Keratinocyte (primary cell): ENCODE data around the gene SLC25A46. TPM values are rescaled to one million over a fixed set of nuclear protein-coding genes. Genes with fewer than 3 reads are reported as not detected.

Experiments used
- DNase-seq: peaks from one replicate; pipeline ENCODE4 v3.0.0-alpha.2; 2011; ENCODE audit warnings: low read depth, missing footprints, low spot score
- FAIRE-seq: peaks from 2 replicates; lab custom pipeline; 2011; peaks lifted over from hg19 to GRCh38; lab: Jason Lieb, UNC
- H2AFZ ChIP-seq: 2 replicates; pipeline ENCODE4 v1.6.0; 2012; ENCODE audit warnings: low read length, control low read depth, inconsistent platforms; ENCODE audit not compliant: control insufficient read depth
- H3K27ac ChIP-seq: 2 replicates; pipeline ENCODE4 v1.5.1; 2011; ENCODE audit warnings: low read length; ENCODE audit not compliant: control insufficient read depth, insufficient read depth
- H3K27me3 ChIP-seq: 3 replicates; pipeline ENCODE4 v1.6.0; 2011; ENCODE audit warnings: low read length; ENCODE audit not compliant: control insufficient read depth, insufficient read depth; ENCODE audit errors: extremely low read depth
- H3K36me3 ChIP-seq, 2 experiments: 2 replicates in 1 of 2; 3 replicates in 1 of 2; pipeline ENCODE4 v1.5.1; 2011; ENCODE audit warnings: low read length in 2 of 2, mild to moderate bottlenecking in 1 of 2; ENCODE audit not compliant: control insufficient read depth in 2 of 2, insufficient read depth in 2 of 2; ENCODE audit errors: extremely low read depth in 1 of 2
- H3K4me1 ChIP-seq: 3 replicates; pipeline ENCODE4 v1.5.1; 2011; ENCODE audit warnings: low read length; ENCODE audit not compliant: control insufficient read depth, insufficient read depth; ENCODE audit errors: extremely low read depth
- H3K4me2 ChIP-seq: 3 replicates; pipeline ENCODE4 v1.6.0; 2011; ENCODE audit warnings: low read depth, low read length; ENCODE audit not compliant: control insufficient read depth, insufficient read depth; ENCODE audit errors: extremely low read depth
- H3K4me3 ChIP-seq, 3 experiments: fragments of 200-600 bp in 1 of 3; sonication (generic) in 1 of 3; 2 replicates in 2 of 3; 3 replicates in 1 of 3; pipeline ENCODE4 v1.5.1; 2011 to 2016; ENCODE audit warnings: low read length in 3 of 3, mild to moderate bottlenecking in 3 of 3, control low read depth in 2 of 3, inconsistent platforms in 1 of 3, low read depth in 1 of 3, mixed read lengths in 1 of 3, mixed run types in 1 of 3, moderate library complexity in 1 of 3; ENCODE audit not compliant: control insufficient read depth in 2 of 3, insufficient read depth in 2 of 3; ENCODE audit errors: extremely low read depth in 1 of 3
- H3K79me2 ChIP-seq: 2 replicates; pipeline ENCODE4 v1.6.0; 2012; ENCODE audit warnings: low read length; ENCODE audit not compliant: control insufficient read depth, insufficient read depth
- H3K9ac ChIP-seq: 3 replicates; pipeline ENCODE4 v1.6.0; 2011; ENCODE audit warnings: low read length; ENCODE audit not compliant: control insufficient read depth, insufficient read depth; ENCODE audit errors: extremely low read depth
- H3K9me1 ChIP-seq: 3 replicates; pipeline ENCODE4 v1.6.0; 2011; ENCODE audit warnings: low read length; ENCODE audit not compliant: control insufficient read depth, insufficient read depth; ENCODE audit errors: extremely low read depth
- H3K9me3 ChIP-seq: 2 replicates; pipeline ENCODE4 v1.5.1; 2012; ENCODE audit warnings: low read depth, low read length; ENCODE audit not compliant: control insufficient read depth
- H4K20me1 ChIP-seq: 3 replicates; pipeline ENCODE4 v1.6.0; 2011; ENCODE audit warnings: low read length; ENCODE audit not compliant: control insufficient read depth, insufficient read depth; ENCODE audit errors: extremely low read depth
- EZH2 ChIP-seq: IDR thresholded peaks from one replicate; pipeline ENCODE4 v1.6.1; 2012; ENCODE audit warnings: inconsistent platforms, mild to moderate bottlenecking, low read length, moderate library complexity
- dilution Hi-C: fragments of 300-500 bp; cut with MboI; formaldehyde crosslinking; loops from one replicate; pipeline ENCODE4 v1.7.0; 2020; ENCODE audit warnings: low sequenced_read_pairs; ENCODE audit not compliant: extremely low pct_ligation_motif_present
- polyA plus RNA-seq, 5 experiments: library from polyadenylated mRNA; depleted of rRNA in 3 of 5; stranded (reverse) in 3 of 5; stranded (forward) in 1 of 5; unstranded in 1 of 5; fragments of >200 nt; gene quantifications; 1 replicate in 1 of 5; 2 replicates in 3 of 5; 3 replicates in 1 of 5; pipeline versions ENCODE4 v1.2.1 to v1.2.3, GENCODE V29; 2011 to 2012; ENCODE audit warnings: missing spikeins in 2 of 5, low read depth in 1 of 5, low replicate concordance in 1 of 5
- TF ChIP-seq, protein P1 (sequence below), 3 experiments: IDR thresholded peaks in 1 of 3; conservative IDR thresholded peaks in 1 of 3; optimal IDR thresholded peaks in 1 of 3; 2 replicates in 2 of 3; 3 replicates in 1 of 3; pipeline versions ENCODE3 to v1.5.1; 2011; ENCODE audit warnings: low read length in 3 of 3, mild to moderate bottlenecking in 3 of 3, moderate library complexity in 2 of 3, control low read depth in 1 of 3, inconsistent platforms in 1 of 3; ENCODE audit not compliant: insufficient read depth in 2 of 3; ENCODE audit errors: extremely low read depth in 1 of 3

Gene SLC25A46
- polyA plus RNA-seq, 1 donor (not counting 4 experiments of a cell fraction or from before 2014, with no cell fraction given) = 56.2 TPM

DNA sequence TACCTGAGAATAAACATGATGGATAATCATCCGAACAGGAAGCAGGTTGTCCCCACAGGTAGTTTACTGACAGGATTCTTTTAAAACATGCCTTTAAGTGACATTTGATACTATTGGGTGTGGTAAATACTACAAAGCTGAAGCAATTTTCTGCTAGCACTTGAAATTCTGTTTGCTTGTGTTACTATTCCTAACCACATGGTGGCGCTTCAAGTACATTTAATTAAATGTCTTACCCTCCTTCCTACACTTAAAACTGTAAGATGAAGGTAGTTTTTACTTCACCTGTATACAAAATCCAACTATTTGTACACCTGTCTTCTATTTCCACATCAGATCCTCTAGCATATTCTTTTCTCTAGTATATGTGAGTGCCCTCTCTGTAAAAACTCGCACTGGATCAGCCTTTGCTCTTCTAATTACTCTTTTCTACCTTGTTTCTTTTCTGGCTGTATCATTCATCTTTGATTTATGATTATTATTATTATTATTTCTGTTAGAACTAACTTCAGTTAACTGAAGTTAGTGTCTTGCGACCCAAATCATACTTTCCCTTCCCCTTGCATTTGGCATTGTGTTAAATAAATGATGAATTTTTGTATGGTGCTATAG lies 18.4 kb downstream of the SLC25A46 start:
- peaks cover 0 to 4% of the 10 kb centered on the region in 2 experiments for H3K36me3 ChIP-seq

DNA sequence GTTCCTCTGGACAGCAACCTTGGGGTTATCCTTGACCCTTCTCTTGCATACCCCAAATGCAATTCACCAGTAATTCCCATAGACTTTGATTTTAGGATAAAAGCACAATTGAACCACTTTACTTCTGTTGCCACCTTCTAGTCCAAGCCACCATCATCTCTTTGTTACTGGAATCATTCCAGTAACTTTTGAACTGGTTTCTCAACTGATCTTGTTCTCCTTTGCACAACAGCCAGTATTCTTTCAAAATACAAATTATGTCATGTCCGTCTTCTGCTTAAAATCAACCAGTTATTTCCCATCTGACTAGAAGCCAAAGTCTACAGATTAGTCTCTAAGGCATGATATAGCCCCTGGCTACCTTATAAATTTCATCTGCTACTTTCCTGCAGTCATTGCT lies 21.4 kb downstream of the SLC25A46 start:
- FAIRE-seq = no peak
- Histone ChIP-seq H3K27ac (no peak overlapping the region), H3K9me1 (no peaks in the 10 kb centered on the region), H3K4me1 (no peaks in the 10 kb centered on the region), H3K79me2 (no peaks in the 10 kb centered on the region), H3K36me3 (peaks cover 0 to 8% of the 10 kb centered on the region in 2 experiments), H3K27me3 (no peaks in the 10 kb centered on the region), H3K9ac (no peak overlapping the region), H3K4me3 (no peak overlapping the region), H3K9me3 (no peaks in the 10 kb centered on the region), H4K20me1 (no peaks in the 10 kb centered on the region), H2AFZ (no peak overlapping the region), H3K4me2 (no peak overlapping the region)
- no peak for TF ChIP-seq EZH2
- TF ChIP-seq, protein P1, sequence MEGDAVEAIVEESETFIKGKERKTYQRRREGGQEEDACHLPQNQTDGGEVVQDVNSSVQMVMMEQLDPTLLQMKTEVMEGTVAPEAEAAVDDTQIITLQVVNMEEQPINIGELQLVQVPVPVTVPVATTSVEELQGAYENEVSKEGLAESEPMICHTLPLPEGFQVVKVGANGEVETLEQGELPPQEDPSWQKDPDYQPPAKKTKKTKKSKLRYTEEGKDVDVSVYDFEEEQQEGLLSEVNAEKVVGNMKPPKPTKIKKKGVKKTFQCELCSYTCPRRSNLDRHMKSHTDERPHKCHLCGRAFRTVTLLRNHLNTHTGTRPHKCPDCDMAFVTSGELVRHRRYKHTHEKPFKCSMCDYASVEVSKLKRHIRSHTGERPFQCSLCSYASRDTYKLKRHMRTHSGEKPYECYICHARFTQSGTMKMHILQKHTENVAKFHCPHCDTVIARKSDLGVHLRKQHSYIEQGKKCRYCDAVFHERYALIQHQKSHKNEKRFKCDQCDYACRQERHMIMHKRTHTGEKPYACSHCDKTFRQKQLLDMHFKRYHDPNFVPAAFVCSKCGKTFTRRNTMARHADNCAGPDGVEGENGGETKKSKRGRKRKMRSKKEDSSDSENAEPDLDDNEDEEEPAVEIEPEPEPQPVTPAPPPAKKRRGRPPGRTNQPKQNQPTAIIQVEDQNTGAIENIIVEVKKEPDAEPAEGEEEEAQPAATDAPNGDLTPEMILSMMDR (optimal IDR thresholded peaks at IDR 0.05 in 1 of 3, IDR thresholded peaks at IDR 0.05 in 1 of 3, conservative IDR thresholded peaks at IDR 0.05 in 1 of 3; ENCODE audit: extremely low read depth in 1 of 3, insufficient read depth in 2 of 3, low read length in 3 of 3) = no peak
- no peak for DNase-seq
- dilution Hi-C loops = no loop called here

More for the DNA sequence above, 18.4 kb downstream of the SLC25A46 start:
- H4K20me1 ChIP-seq = no peaks in the 10 kb centered on the region
- TF ChIP-seq, protein P1 (optimal IDR thresholded peaks at IDR 0.05 in 1 of 3, IDR thresholded peaks at IDR 0.05 in 1 of 3, conservative IDR thresholded peaks at IDR 0.05 in 1 of 3; ENCODE audit: extremely low read depth in 1 of 3, insufficient read depth in 2 of 3, low read length in 3 of 3) = peak in 2 of 3 experiments; percentile 50 to 52
- no peak for TF ChIP-seq EZH2
- H3K4me1 ChIP-seq = no peaks in the 10 kb centered on the region
- H3K27me3 ChIP-seq = no peaks in the 10 kb centered on the region
- H3K9ac ChIP-seq = no peak overlapping the region
- H3K9me3 ChIP-seq = no peaks in the 10 kb centered on the region
- H2AFZ ChIP-seq = no peak overlapping the region
- dilution Hi-C loops = no loop called here
- FAIRE-seq = no peak
- DNase-seq = peak; percentile 4
- no peak overlapping the region for H3K4me3 ChIP-seq
- no peaks in the 10 kb centered on the region for H3K9me1 ChIP-seq
- H3K79me2 ChIP-seq = no peaks in the 10 kb centered on the region
- no peak overlapping the region for H3K4me2 ChIP-seq
- H3K27ac ChIP-seq = peak overlapping the region; percentile 36
